GM12892 (cell line): ENCODE data around the gene CD164L2.

Experiments used
- POLR2A ChIP-seq: IDR thresholded peaks from 2 replicates; pipeline ENCODE4 v1.6.1; 2011; ENCODE audit warnings: low read depth, low read length, control low read depth
- POLR2AphosphoS5 ChIP-seq: IDR thresholded peaks from 2 replicates; pipeline ENCODE4 v1.6.1; 2011; ENCODE audit warnings: low read depth, low read length, control low read depth
- TAF1 ChIP-seq: IDR thresholded peaks from 2 replicates; pipeline ENCODE4 v1.6.1; 2011; ENCODE audit warnings: low read depth, mild to moderate bottlenecking, control low read depth, low read length, borderline replicate concordance

DNA sequence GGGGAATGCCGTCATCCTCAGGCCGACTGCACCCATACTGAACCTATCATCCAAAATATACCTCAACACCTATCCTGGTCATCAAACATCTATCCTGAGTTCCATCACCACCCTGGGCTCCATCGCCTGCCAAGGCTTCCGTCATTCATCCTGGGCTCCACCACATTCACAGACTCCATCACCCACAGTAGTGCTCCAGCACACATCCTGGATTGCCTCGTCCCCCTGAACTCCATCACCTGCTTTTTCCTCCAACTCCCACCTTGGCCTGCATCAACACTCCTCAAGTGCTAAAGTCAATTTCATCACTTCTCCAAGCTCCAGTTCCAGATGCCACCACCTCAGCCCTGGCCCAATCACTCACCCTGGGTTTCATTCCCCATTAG is 24.2 kb downstream of the CD164L2 start:
- no peak for TF ChIP-seq POLR2AphosphoS5
- TF ChIP-seq POLR2A = no peak
- no peak for TF ChIP-seq TAF1
